Spleen (tissue), 11 donors: ENCODE results near the gene ZNF646. TPM values are rescaled to one million over a fixed set of nuclear protein-coding genes. Genes with fewer than 3 reads are reported as not detected.
"Not testable (repeated sequence)": the region's sequence is repeated elsewhere in the genome, so short reads cannot be mapped to it uniquely, and the experiment has no call there.

ENCODE experiments used
- DNase-seq: peaks from one replicate; pipeline ENCODE4 v3.0.0-alpha.2; 2020
- H3K27ac ChIP-seq, 8 donors: fragments of 200-600 bp; sonication (generic) in 7 of 8; 1 replicate in 4 of 8; 2 replicates in 4 of 8; pipeline versions ENCODE4 v1.5.0 to v1.8.0; 2016 to 2021; ENCODE audit warnings: inconsistent platforms in 4 of 8, mild to moderate bottlenecking in 4 of 8, moderate library complexity in 1 of 8
- H3K27me3 ChIP-seq, 7 donors: fragments of 200-600 bp; sonication (generic) in 6 of 7; replicated peaks in 1 of 7; 1 replicate in 4 of 7; 2 replicates in 3 of 7; pipeline versions ENCODE4 v1.5.0 to v1.8.0; 2016 to 2021; ENCODE audit warnings: inconsistent platforms in 3 of 7, mild to moderate bottlenecking in 1 of 7
- H3K36me3 ChIP-seq, 6 donors: fragments of 200-600 bp; sonication (generic) in 5 of 6; 1 replicate in 4 of 6; 2 replicates in 2 of 6; pipeline versions ENCODE4 v1.5.0 to v1.8.0; 2016 to 2021; ENCODE audit warnings: inconsistent platforms in 2 of 6
- H3K4me1 ChIP-seq, 6 donors: fragments of 200-600 bp; sonication (generic) in 5 of 6; 1 replicate in 3 of 6; 2 replicates in 3 of 6; pipeline versions ENCODE4 v1.5.0 to v1.8.0; 2016 to 2021; ENCODE audit warnings: inconsistent platforms in 3 of 6
- H3K4me3 ChIP-seq, 8 donors: fragments of 200-600 bp; sonication (generic) in 7 of 8; 1 replicate in 4 of 8; 2 replicates in 4 of 8; pipeline versions ENCODE4 v1.5.0 to v1.8.0; 2016 to 2021; ENCODE audit warnings: inconsistent platforms in 4 of 8, mild to moderate bottlenecking in 4 of 8, moderate library complexity in 2 of 8
- H3K9me3 ChIP-seq, 8 donors: fragments of 200-600 bp; sonication (generic) in 7 of 8; 1 replicate in 4 of 8; 2 replicates in 4 of 8; pipeline versions ENCODE4 v1.5.0 to v1.8.0; 2016 to 2021; ENCODE audit warnings: inconsistent platforms in 4 of 8
- POLR2A ChIP-seq, 3 donors: fragments of 450-650 bp; IDR thresholded peaks; one replicate each; pipeline ENCODE4 v1.5.1; 2017; ENCODE audit warnings: antibody characterized with exemption in 3 of 3, mild to moderate bottlenecking in 1 of 3
- POLR2AphosphoS5 ChIP-seq, 3 donors: sonication (generic); formaldehyde crosslinking; IDR thresholded peaks; one replicate each; pipeline ENCODE4 v1.5.1; 2017; ENCODE audit warnings: antibody characterized with exemption in 3 of 3
- WGBS, 5 donors: extraction: QIAGEN DNeasy Blood & Tissue Kit in 3 of 5; methylation state at CpG; one replicate each; pipeline versions ENCODE4 v1.1.5 to v1.1.7; 2013 to 2018; 5-methylcytosine and 5-hydroxymethylcytosine counted together
- intact Hi-C: fragments of 100-400 bp; cut with DNase I; formaldehyde crosslinking; loops from one replicate; pipeline ENCODE4 v1.15.0; 2023; ENCODE audit warnings: low total_unique reads
- polyA plus RNA-seq, 3 donors: library from polyadenylated mRNA; stranded (reverse); fragments of 200-250 nt; gene quantifications; one replicate each; pipeline ENCODE4 v1.2.1, GENCODE V29; 2013
- total RNA-seq, 7 donors: library from RNA; depleted of rRNA in 3 of 7; stranded (reverse); fragments of >200 nt in 3 of 7; fragmentation: NEBNext Ultra II Directional in 4 of 7; extraction: Animal tissue kit (Norgen Biotek cat#: 25700) in 4 of 7; gene quantifications; one replicate each; pipeline versions ENCODE4 v1.1.0 to v1.2.1, GENCODE V29; 2016 to 2021
- TF ChIP-seq, protein P1 (sequence below), 11 experiments: fragments of 200-600 bp in 7 of 11; fragments of 450-650 bp in 4 of 11; sonication (generic) in 4 of 11; IDR thresholded peaks in 8 of 11; conservative IDR thresholded peaks in 3 of 11; 1 replicate in 7 of 11; 2 replicates in 4 of 11; pipeline versions ENCODE4 v1.4.0 to v1.8.0; 2016 to 2021; ENCODE audit warnings: antibody characterized with exemption in 11 of 11, inconsistent platforms in 4 of 11, mild to moderate bottlenecking in 1 of 11
- donor health status: healthy with polysubstance abuse.
- donor health status: DM: no; HTN: no; CAD: no; lungs with moderate emphysema.
- donor health status: DM: no; HTN: no; CAD: no.
- donor health status: Bipolar disorder and iron deficiency.
- donor health status: healthy.
- donor health status: DM: no; HTN: no; CAD: no.
- donor health status: DM: yes; HTN: yes; CAD: no.

ZNF646 gene
- total and polyA plus RNA-seq, 10 donors, result 3.2 to 28.4 (median 24.4) TPM

DNA sequence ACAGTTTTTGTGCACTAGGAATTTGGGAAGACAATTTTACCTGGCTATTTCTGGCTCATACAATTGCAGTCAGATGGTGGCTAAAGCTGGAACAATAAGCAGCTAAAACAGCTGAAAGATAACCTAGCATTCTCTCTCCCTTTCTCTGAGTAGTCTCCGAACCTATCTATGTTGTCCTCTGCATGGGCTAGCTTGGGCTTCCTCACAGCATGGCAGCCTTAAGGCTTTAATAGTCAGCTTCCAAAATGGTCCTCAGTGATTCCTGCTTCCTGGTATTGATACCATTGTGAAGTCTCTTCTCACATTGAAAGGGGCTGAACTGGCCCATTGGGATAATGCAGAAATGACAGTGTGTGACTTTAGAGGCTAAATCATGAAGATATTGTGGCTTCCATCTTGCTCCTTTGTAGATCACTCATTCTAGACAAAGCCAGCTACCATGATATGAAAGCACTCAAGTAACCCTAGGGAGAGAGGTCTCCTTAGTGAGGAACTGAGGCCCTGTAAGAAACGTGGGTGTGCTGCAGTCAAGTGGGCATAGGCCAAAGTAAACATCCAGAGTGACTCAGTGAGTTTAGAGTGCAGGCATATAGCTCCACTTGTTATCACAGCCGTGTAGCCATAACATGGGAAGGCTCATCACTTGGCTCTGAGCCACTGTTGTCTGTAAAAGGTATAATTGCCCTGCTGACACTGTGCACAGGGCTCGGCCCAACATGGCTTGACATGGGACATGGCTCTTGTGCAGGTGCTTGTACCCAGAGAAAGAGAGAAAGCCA is 25.8 kb downstream of the ZNF646 start:
- 67 to 82% (median 75%) methylated on average over 4 of the region's 4 CpGs for WGBS, 5 donors
- Histone ChIP-seq H3K27ac (no peak overlapping the region), H3K36me3 (no peaks in the 10 kb centered on the region), H3K4me3 (no peak overlapping the region), H3K4me1 (peaks cover 7 to 14% (median 11%) of the 10 kb centered on the region in 6 donors), H3K27me3 (no peaks in the 10 kb centered on the region), H3K9me3 (no peaks in the 10 kb centered on the region)
- TF ChIP-seq POLR2AphosphoS5 (IDR thresholded peaks at IDR 0.05) (no peak), POLR2A (IDR thresholded peaks at IDR 0.05) (no peak)
- TF ChIP-seq, protein P1, sequence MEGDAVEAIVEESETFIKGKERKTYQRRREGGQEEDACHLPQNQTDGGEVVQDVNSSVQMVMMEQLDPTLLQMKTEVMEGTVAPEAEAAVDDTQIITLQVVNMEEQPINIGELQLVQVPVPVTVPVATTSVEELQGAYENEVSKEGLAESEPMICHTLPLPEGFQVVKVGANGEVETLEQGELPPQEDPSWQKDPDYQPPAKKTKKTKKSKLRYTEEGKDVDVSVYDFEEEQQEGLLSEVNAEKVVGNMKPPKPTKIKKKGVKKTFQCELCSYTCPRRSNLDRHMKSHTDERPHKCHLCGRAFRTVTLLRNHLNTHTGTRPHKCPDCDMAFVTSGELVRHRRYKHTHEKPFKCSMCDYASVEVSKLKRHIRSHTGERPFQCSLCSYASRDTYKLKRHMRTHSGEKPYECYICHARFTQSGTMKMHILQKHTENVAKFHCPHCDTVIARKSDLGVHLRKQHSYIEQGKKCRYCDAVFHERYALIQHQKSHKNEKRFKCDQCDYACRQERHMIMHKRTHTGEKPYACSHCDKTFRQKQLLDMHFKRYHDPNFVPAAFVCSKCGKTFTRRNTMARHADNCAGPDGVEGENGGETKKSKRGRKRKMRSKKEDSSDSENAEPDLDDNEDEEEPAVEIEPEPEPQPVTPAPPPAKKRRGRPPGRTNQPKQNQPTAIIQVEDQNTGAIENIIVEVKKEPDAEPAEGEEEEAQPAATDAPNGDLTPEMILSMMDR (IDR thresholded peaks at IDR 0.05 in 8 of 11, conservative IDR thresholded peaks at IDR 0.05 in 3 of 11), result no peak
- intact Hi-C loops, result loop anchor here (10.0 kb wide), 1 partner anchor 115 kb away; the partner anchor contains the start of gene HSD3B7
- DNase-seq, result no peak

DNA sequence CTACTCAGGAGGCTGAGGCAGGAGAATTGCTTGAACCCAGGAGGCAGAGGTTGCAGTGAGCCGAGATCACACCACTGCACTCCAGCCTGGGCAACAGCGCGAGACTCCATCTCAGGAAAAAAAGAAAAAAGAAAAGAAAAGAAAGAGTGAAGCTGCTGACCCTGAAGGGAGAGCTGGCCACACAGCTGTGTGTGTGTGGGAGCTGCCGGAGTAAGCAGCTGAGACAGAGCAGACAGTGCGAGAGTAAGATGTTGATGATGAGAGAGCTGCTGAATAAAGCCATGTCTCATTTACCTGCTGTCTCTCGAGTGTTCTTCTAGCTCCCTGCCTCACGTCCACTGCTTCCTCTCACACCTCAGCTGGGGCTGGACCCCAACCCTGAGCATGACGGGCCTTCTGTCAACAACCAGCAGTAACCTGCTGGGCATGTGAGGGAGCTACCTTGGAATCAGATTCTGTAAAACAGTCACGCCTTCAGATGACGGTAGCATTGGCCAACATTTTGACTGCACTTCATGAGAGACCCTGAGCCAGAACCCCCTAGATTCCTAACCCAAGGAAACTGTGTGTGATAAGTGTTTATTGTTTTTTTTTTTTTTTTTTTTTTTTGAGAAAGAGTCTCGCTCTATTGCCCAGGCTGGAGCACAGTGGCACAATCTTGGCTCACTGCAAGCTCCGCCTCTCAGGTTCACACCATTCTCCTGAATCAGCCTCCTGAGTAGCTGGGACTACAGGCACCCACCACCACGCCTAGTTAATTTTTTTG is 26.8 kb downstream of the ZNF646 start:
- H3K4me3 ChIP-seq, H3K9me3 ChIP-seq, DNase-seq, intact Hi-C loops, H3K27ac ChIP-seq, H3K27me3 ChIP-seq, H3K36me3 ChIP-seq: not testable (repeated sequence)
- peaks cover 4 to 11% (median 7%) of the 10 kb centered on the region in 6 donors for H3K4me1 ChIP-seq
- WGBS, 5 donors, result 76 to 86% (median 82%) methylated on average over 13 of the region's 13 CpGs

DNA sequence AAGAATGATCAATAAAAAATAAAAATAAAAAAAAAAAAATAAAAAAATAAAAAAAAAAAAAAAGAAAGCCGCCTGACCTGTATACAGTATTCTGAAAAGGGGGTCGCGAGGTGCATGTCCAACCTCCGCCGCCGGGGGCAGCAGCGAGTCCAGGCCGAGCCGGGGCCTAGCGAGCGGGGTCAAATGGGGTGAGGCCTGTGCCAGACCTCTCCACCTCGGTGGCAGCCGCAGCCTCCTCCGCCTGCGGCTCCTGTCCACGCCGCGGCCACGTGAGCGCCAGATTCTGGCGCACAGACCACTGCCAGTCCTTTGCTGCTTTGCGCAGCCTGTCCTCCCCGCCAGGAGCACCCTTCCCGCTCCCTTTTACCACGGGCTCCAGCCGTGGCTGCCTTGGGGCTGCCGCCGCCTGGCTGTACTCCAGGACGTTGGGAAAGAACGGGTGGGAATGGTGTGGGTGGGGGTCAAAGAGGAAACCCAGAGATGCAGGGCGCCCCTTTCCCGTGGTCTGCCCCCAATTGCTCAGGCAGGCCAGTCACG is 31.5 kb downstream of the ZNF646 start:
- no peaks in the 10 kb centered on the region for H3K27me3 ChIP-seq
- peak; percentile 95 for DNase-seq
- H3K27ac ChIP-seq, result peak overlapping the region in 5 of 8 donors; percentile 47 to 83 (median 69)
- H3K4me3 ChIP-seq, result peak overlapping the region in 3 of 8 donors; percentile 7 to 50 (median 25)
- H3K4me1 ChIP-seq, result peaks cover 11 to 44% (median 32%) of the 10 kb centered on the region in 6 donors
- peaks cover 0 to 17% (median 13%) of the 10 kb centered on the region in 6 donors for H3K36me3 ChIP-seq
- 10 to 25% (median 15%) methylated on average over 28 to 33 of the region's 33 CpGs for WGBS, 5 donors
- TF ChIP-seq, protein P1 (IDR thresholded peaks at IDR 0.05 in 8 of 11, conservative IDR thresholded peaks at IDR 0.05 in 3 of 11), result peak; percentile 71 to 91 (median 85)
- TF ChIP-seq POLR2AphosphoS5 (IDR thresholded peaks at IDR 0.05) (peak; percentile 51 to 86 (median 72)), POLR2A (IDR thresholded peaks at IDR 0.05) (no peak)
- intact Hi-C loops, result no loop called here
- H3K9me3 ChIP-seq, result no peaks in the 10 kb centered on the region

DNA sequence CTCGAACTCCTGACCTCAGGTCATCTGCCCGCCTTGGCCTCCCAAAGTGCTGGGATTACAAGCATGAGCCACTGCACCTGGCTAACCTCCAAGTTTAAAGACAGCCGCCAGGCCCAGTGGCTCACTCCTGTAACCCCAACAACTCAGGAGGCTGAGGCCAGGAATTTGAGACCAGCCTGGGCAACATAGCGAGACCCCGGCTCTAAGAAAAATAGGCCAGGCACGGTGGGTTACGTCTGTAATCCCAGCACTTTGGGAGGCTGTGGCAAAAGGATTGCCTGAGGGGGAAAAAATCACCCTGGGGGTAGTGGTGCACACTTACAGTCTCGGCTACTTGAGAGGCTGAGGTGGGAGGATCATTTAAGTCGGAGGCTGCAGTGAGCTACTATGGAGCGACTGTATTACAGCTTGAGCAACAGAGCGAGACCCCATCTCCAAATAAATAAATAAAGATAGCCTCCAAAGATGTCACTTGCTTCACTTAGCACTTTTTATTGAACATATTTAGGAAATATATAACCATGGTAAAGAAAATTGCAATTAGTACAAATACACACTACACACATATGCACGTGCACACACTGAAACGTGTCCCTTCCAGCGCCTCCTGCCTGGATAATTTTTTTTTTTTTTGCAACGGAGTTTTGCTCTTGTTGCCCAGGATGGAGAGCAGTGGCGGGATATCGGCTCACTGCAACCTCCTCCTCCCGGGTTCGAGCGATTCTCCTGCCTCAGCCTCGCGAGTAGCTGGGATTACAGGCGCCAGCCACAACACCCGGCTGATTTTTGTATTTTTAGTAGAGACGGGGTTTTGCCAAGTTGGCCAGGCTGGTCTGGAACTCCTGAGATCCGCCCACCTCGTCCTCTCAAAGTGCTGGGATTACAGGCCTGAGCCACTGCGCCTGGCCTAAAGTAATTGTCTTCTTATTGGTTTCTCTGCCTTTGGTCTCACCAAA is 32.6 kb downstream of the ZNF646 start:
- no peak for DNase-seq
- Histone ChIP-seq H3K27me3 (no peaks in the 10 kb centered on the region), H3K9me3 (no peaks in the 10 kb centered on the region), H3K4me1 (peaks cover 11 to 44% (median 33%) of the 10 kb centered on the region in 6 donors), H3K27ac (peak overlapping the region in 1 of 8 donors; percentile 83), H3K4me3 (no peak overlapping the region), H3K36me3 (peaks cover 0 to 28% (median 24%) of the 10 kb centered on the region in 6 donors)
- TF ChIP-seq POLR2AphosphoS5 (IDR thresholded peaks at IDR 0.05) (no peak), POLR2A (IDR thresholded peaks at IDR 0.05) (no peak)
- TF ChIP-seq, protein P1 (IDR thresholded peaks at IDR 0.05 in 8 of 11, conservative IDR thresholded peaks at IDR 0.05 in 3 of 11), result no peak
- 93 to 96% (median 94%) methylated on average over 28 of the region's 28 CpGs for WGBS, 5 donors
- intact Hi-C loops, result no loop called here
